ENCODE results near the gene KCTD19. TPM values are rescaled to one million over a fixed set of nuclear protein-coding genes. Genes with fewer than 3 reads are reported as not detected.

Gene KCTD19
- total RNA-seq, 1 experiment from 2014 or later, result 1.1 TPM

- no peak for TF ChIP-seq ZNF425 (CRISPR knock-in tag; conservative IDR thresholded peaks at IDR 0.05)
- no peak for TF ChIP-seq IRF2 (CRISPR knock-in tag; IDR thresholded peaks at IDR 0.05; ENCODE audit: borderline replicate concordance, low read depth)
- TF ChIP-seq E2F1 (CRISPR knock-in tag; IDR thresholded peaks at IDR 0.05), result no peak
- TF ChIP-seq, protein P1, sequence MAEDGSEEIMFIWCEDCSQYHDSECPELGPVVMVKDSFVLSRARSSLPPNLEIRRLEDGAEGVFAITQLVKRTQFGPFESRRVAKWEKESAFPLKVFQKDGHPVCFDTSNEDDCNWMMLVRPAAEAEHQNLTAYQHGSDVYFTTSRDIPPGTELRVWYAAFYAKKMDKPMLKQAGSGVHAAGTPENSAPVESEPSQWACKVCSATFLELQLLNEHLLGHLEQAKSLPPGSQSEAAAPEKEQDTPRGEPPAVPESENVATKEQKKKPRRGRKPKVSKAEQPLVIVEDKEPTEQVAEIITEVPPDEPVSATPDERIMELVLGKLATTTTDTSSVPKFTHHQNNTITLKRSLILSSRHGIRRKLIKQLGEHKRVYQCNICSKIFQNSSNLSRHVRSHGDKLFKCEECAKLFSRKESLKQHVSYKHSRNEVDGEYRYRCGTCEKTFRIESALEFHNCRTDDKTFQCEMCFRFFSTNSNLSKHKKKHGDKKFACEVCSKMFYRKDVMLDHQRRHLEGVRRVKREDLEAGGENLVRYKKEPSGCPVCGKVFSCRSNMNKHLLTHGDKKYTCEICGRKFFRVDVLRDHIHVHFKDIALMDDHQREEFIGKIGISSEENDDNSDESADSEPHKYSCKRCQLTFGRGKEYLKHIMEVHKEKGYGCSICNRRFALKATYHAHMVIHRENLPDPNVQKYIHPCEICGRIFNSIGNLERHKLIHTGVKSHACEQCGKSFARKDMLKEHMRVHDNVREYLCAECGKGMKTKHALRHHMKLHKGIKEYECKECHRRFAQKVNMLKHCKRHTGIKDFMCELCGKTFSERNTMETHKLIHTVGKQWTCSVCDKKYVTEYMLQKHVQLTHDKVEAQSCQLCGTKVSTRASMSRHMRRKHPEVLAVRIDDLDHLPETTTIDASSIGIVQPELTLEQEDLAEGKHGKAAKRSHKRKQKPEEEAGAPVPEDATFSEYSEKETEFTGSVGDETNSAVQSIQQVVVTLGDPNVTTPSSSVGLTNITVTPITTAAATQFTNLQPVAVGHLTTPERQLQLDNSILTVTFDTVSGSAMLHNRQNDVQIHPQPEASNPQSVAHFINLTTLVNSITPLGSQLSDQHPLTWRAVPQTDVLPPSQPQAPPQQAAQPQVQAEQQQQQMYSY (CRISPR knock-in tag; IDR thresholded peaks at IDR 0.05), result no peak
- no peak for TF ChIP-seq ZBTB21 (CRISPR knock-in tag; IDR thresholded peaks at IDR 0.05; ENCODE audit: borderline replicate concordance)
- no peak for TF ChIP-seq NR3C1 (CRISPR knock-in tag; conservative IDR thresholded peaks at IDR 0.05; ENCODE audit: low read depth)
- TF ChIP-seq MLX (CRISPR knock-in tag; IDR thresholded peaks at IDR 0.05), result no peak
- TF ChIP-seq, protein P2, sequence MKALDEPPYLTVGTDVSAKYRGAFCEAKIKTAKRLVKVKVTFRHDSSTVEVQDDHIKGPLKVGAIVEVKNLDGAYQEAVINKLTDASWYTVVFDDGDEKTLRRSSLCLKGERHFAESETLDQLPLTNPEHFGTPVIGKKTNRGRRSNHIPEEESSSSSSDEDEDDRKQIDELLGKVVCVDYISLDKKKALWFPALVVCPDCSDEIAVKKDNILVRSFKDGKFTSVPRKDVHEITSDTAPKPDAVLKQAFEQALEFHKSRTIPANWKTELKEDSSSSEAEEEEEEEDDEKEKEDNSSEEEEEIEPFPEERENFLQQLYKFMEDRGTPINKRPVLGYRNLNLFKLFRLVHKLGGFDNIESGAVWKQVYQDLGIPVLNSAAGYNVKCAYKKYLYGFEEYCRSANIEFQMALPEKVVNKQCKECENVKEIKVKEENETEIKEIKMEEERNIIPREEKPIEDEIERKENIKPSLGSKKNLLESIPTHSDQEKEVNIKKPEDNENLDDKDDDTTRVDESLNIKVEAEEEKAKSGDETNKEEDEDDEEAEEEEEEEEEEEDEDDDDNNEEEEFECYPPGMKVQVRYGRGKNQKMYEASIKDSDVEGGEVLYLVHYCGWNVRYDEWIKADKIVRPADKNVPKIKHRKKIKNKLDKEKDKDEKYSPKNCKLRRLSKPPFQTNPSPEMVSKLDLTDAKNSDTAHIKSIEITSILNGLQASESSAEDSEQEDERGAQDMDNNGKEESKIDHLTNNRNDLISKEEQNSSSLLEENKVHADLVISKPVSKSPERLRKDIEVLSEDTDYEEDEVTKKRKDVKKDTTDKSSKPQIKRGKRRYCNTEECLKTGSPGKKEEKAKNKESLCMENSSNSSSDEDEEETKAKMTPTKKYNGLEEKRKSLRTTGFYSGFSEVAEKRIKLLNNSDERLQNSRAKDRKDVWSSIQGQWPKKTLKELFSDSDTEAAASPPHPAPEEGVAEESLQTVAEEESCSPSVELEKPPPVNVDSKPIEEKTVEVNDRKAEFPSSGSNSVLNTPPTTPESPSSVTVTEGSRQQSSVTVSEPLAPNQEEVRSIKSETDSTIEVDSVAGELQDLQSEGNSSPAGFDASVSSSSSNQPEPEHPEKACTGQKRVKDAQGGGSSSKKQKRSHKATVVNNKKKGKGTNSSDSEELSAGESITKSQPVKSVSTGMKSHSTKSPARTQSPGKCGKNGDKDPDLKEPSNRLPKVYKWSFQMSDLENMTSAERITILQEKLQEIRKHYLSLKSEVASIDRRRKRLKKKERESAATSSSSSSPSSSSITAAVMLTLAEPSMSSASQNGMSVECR (CRISPR knock-in tag; IDR thresholded peaks at IDR 0.05; ENCODE audit: borderline replicate concordance), result no peak
- no peak for TF ChIP-seq TEAD4 (CRISPR knock-in tag; IDR thresholded peaks at IDR 0.05)
- TF ChIP-seq, protein P3, sequence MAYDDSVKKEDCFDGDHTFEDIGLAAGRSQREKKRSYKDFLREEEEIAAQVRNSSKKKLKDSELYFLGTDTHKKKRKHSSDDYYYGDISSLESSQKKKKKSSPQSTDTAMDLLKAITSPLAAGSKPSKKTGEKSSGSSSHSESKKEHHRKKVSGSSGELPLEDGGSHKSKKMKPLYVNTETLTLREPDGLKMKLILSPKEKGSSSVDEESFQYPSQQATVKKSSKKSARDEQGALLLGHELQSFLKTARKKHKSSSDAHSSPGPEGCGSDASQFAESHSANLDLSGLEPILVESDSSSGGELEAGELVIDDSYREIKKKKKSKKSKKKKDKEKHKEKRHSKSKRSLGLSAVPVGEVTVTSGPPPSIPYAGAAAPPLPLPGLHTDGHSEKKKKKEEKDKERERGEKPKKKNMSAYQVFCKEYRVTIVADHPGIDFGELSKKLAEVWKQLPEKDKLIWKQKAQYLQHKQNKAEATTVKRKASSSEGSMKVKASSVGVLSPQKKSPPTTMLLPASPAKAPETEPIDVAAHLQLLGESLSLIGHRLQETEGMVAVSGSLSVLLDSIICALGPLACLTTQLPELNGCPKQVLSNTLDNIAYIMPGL (CRISPR knock-in tag; IDR thresholded peaks at IDR 0.05), result no peak
These were observed 14.7 kb downstream of the KCTD19 start (continued) for GRCh38 chr16:67311607-67312488.

All from WTC11 (cell line).